Amniotic stem cell (primary cell): ENCODE results near the gene UGT1A6.

Experiments used
- DNase-seq: peaks from one replicate; lab custom pipeline; 2025; lab: John Stamatoyannopoulos, UW

UGT1A6 gene

DNA sequence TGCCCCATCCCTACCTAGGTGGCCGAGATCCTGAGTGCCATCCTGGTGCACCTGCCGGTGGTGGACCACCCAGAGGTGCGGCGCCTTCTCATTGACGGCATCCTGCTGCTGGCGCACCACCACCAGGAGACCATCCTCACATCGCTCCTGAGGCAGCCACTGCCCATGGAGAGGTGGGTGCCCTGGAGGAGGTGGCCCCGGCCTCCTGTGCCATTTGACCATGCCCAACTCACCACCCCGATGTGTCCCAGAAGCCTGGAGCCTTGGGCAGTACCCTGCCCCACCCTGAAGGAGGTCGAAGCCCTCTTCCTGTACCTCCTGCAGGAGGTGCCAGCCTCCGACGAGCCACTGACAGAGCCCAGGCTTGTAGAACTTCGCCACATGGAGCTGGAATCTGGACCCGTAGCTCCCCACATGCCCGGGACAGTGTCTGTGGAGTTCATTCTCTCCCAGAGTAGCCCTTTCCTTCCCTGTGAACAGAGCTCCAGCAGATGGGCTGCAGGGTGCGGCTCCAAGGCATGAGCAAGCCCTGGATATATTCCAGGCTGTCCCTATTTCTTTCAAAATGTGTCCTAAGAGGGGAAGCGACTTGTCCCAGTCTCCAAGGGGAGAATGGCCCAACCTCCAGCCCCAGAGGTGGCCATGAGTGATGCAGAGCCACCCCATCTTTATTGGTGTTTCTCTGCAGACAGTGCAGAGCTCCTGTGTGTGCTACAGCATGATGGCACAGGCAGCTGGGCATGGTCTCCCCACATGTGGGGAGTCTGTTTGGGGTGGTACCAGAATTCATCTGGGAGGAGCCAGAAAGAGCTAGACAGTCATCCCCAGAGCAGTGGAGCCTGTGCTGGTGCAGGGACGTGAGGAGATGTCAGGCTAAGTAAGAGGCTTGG lies 127.4 kb downstream of the UGT1A6 start:
- DNase-seq: no peak

DNA sequence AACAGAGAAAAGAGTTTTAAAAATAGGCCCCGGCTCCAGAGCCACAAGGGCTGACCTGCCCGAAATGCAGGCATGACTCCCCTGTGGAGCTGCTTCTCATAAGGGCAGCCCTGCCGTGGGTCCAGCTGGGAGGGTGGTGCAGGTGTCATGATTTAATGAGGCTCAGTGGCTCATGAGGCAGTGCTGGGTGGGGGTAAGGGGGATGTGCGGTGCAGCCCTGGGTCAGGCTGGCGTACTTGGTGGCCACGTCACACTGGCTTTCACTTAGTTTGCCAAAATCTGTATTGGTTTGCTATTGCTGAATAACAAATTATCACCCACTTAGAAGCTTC lies 128.1 kb downstream of the UGT1A6 start:
- no peak for DNase-seq

GRCh38 chr2:233821196-233821595 lies 128.5 kb downstream of the UGT1A6 start:
- DNase-seq: no peak

GRCh38 chr2:233821709-233822100 lies 129.0 kb downstream of the UGT1A6 start:
- no peak for DNase-seq

- no peak for DNase-seq
Observed at GRCh38 chr2:233822101-233822771, 129.5 kb downstream of the UGT1A6 start.
